CD4-positive, alpha-beta T cell treated with Interleukin-21 for 1 hour (primary cell): ENCODE measurements around the gene UQCRHL.
"Not testable (repeated sequence)": the region's sequence is repeated elsewhere in the genome, so short reads cannot be mapped to it uniquely, and the experiment has no call there.

ENCODE experiments used
- DNase-seq: peaks from one replicate; pipeline ENCODE4 v3.0.0-alpha.2; 2020

Gene UQCRHL

DNA sequence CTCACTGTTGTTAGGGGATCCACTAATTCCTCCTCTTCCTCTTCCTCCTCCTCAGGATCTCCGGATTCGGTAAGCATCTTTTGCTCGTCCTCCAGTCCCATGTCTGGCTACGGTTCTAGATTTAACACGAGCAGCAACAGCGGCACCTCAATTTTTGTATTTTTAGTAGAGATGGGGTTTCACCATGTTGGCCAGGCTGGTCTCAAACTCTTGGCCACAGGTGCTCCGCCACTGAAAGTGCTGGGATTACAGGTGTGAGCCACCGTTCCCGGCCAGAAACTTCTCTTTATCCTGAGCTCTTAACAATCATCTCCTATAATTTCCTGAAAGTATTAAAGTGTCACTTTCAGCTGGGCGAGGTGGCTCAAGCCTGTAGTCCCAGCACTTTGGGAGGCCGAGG lies at the start of gene UQCRHL:
Gene UQCRHL (minus strand): TSS at position 101 of the 400 bp plus-strand sequence. CDS start 0 bp downstream, at position 101.
- not testable (repeated sequence) for DNase-seq

DNA sequence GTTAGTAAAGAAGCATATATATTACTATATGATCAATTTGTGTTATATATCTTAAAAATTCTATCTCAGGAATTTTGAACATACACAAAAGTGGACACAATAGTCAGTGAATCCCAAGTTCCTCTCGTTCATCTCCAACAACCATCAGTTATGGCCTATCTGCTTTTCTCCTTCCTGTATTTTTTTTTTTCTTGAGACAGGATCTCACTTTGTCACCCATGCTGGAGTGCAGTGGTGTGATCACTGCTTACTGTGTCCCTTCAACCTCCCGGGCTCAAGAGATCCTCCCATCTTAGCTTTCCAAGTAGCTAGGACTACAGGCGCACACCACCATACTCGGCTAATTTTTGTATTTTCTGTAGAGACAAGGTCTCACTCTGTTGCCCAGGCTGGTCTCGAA lies 49.4 kb upstream of the UQCRHL start:
- no peak for DNase-seq

DNA sequence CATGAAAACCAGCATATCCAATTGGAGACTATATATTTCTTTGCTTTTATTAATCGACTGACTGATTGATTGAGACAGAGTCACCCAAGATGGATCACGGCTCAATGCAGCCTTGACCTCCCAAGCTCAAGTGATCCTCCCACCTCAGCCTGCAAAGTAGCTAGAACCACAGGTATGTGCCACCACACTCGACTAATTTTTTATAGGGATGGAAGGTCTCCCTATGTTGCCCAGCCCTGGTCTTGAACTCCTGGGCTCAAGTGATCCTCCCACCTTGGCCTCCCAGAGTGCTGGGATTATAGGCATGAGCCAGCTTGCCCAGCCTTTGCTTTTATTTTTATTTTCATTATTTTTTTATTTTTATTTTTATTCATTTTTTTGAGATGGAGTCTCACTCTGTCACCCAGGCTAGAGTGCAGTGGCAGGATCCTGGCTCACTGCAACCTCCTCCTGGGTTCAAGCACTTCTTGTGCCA lies 45.4 kb upstream of the UQCRHL start:
- no peak for DNase-seq

DNA sequence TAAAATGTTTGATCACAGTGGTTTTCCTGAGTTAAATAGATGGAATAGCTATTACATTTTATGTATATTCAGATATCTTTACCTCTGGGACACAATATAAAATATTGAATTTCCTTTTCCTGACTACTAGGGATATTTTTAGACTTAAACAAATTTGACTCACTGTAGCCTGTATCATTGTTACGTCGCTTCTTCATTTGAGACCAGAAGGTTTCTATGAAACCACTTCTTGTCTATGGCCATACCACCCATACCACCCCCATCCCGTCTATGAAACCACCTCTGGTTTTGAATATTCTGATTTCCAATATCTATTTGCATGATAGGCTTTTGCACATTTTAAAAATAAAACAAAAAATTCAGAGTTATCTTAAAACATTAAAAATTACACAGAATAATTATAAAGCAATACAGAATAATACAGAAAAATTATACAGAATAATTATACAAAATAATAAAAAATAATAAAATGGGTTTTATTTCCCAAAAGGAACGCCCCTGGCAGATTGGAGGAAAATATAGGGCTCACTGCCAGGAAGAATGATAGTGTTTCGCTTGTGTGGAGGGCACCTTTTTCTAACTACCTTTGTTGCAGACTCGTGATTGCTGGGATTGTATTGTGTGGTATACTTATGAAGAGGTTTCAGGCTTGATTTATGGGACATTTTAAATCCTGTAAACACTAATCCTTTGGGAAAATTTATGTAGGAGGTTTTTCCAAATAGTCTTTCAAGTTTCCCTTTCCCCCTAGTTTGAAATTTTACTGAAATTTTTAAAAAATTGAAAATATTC lies 44.8 kb upstream of the UQCRHL start:
- DNase-seq: no peak

DNA sequence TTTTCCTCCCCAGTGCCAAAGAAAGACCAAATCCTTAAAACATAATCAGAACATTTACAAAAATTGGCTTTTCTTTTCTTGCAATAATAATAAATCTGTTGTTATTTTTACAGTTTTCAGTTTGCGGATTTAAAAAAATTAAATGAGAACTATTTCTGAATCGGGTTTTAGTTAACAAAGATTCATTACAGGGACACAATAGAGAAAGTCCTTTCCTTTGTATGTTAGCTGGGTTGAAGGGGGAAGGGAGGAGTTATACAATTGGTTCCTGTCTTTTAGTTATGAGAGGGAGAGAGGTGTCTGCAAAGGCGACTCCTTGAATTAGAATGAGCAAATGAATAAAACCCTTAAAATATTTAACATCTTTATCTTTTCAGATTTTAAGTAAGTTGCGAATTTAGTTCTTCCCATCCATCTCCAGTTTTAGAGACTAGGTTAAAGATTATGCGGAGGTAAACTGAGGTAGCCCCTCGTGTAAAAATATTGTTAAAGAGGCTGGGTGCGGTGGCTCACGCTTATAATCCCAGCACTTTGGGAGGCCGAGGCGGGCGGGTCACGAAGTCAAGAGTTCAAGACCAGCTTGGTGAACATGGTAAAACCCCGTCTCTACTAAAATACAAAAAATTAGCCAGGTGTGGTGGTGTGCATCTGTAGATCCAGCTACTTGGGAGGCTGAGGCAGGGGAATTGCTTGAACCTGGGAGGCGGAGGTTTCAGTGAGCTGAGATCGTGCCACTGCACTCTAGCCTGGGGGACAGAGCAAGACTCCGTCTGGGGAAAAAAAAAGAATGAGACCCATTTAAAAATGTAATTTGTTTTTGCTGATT lies 44.0 kb upstream of the UQCRHL start:
- DNase-seq: no peak

DNA sequence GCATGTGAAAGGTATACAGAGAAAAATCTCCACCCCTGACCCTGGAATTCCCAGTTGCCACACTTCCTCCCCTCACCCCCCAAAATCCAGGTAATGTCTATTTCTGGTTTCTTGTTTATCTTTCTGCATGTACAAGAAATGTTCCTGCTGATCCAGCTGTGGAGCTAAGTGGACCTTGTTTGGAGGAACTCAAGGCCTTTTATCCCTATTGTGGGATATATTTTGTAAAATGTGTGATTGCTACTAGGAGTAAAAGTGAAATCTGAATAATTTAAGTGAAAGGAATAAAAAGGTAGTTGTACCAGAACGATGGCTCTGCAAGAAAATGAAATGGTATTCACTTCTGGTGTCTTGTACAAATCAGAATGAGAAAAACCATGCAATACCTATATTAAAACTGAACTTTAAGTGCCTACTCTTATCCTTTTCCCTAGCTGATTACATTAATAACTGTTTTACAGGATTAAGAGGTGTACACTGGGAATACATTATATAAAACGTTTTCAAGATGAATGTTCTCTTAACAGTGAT lies 43.1 kb upstream of the UQCRHL start:
- DNase-seq: no peak

DNA sequence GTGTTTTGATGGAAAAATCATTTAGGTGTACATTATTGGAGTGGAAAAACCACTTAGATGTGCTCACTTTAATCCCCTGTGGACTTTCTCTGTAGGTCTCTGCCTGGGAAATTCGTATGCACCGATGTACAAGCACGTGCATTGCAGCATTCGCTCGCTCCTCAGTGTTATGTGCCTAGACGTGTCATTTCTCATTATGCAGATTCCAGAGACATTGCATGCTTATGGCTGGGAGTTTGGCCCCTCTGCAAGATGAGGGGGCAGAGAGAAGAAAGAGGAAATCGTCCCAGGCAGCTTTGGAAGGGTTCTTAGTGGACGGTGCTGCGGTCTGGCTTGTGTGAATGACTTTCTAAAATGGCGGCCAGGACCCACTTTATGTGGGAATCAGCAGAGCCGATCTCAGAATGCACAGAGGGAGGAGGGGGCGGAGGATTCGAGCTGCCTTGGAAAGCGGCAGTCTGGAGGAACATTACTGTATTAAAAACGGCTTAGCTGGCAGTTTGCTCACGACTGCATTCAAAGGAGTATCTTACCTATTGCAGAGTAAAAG lies 42.4 kb upstream of the UQCRHL start:
- peak; percentile 28 for DNase-seq

DNA sequence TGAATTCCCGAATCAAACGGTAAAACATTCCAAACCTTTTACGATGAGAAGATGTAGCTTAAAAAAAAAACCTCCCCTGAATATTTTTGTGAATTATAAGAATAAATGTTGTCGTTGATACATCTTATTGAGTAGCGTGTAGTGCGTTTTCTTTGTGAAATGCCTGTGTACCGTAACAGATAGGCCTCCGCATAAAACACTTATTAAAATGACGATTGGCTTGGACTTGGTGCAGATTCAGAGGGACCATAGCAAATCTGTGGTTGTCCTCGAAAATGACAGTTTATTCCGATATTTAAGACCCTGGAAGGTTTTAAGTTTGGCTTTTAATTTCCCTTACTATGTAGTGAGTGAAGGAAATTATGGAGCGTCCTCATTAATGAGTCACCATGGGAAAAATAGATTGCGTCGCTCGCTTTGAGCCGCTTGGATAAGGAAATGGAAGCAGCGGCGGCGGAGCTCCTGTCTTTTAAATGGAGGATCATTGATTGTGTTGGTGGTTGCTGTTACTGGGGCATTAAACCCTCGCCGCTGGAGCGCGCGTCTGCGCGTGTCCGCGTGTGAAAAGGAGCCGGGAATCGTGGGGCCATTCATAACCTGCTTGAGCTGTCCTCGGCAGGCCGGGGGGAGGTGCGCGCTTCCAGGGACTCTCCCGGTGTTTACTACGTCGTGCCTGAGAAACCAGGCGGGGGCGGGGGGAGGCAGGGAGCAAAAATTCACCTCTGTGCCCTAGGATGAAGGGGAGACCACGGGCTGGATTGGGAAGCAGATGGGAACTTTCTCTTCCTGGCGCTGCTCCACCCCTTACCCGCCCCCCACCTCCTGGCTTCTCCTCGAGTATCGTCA lies 41.7 kb upstream of the UQCRHL start:
- DNase-seq: peak; percentile 75

DNA sequence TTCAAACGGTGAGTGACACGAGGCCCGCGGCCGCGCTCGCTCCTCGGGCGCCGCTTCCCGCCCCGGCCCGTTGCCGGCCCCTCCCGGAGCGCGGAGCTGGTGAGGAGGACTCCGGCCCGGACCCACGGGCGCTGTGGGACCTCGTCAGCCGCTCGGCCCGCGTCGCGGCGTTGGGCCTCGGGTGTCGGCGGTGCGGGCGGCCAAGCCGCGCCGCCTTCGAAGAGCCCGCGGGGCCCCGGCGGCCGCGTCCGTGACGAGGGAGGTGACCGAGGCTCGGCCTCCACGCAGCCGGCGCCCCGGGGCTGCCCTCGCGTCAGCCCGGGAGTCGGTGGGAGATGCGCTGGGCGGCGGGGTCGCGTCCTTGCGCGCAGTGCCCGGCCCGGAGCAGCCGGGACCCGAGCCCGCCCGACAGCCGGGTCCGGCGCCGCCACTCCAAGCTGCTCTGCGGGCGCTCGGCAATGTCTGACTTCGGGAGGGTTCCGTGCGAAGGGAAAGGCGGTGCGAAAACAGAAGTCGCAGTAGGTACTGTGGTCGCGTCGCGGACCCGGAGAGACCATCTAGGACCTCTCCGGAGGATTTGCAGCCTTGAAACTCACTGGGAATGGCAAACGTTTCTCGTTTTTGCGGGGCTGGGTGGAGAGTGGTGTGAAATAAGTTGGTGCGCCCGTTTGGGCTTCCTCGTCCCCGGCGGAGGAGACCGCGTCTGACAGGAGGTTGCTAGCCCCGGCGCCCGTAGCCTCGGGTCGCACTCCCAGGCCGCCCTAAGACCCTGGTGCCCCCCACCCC lies 40.9 kb upstream of the UQCRHL start:
- peak; percentile 45 for DNase-seq

DNA sequence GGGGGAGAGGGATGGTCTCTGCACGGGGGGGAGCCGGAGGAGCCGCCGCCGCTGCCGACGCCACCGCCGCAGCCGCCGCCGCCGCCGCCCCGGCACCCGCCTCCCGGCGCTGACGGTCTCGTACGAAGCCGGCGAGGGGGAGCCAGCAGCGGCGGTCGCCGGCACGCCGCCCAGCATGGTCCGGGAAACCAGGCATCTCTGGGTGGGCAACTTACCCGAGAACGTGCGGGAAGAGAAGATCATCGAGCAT lies 40.4 kb upstream of the UQCRHL start:
- no peak for DNase-seq

DNA sequence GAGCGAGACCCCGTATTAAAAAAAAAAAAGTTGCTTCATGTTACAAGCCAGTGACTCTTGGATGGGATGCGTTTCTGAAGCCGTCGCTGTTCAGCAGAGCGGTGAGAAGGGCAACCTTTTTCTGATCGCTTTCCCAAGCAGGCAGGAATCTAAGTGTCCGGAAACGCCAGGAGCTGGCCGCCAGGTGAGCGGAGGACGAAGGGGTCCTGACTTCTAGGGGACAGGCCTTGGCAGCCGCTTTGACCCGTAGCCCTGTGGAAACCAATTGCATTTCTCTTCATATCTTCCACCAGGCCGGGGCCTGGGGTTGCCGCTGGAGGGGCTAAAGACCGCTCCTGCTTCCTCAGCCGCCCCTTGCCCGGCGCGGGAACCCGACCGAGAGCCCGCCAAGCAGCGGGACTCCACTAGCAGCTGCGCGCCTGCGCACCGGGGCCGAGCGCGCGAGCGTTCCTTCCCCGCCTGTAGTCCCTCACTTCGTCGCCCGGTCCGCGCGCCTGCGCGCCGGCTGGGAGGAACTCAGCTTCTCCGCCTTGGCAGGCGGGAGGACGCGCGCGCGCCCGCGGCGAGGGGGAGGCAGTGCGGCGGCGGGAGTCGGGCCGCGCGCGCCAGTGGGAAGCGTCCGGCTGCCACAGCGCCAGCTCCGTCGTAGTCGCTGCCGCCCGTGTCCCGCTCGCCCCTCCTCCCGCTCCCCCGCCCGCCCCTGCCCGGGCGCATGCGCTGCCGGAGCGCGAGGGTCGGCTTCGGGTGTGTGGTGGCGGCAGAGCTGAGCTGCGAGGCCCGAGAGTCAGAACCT lies 39.8 kb upstream of the UQCRHL start, which contains the start of gene SPEN:
Gene SPEN (plus strand): TSS at position 608 of the 793 bp plus-strand sequence. CDS start 361 bp downstream, outside the sequence.
- peak; percentile 98 for DNase-seq

DNA sequence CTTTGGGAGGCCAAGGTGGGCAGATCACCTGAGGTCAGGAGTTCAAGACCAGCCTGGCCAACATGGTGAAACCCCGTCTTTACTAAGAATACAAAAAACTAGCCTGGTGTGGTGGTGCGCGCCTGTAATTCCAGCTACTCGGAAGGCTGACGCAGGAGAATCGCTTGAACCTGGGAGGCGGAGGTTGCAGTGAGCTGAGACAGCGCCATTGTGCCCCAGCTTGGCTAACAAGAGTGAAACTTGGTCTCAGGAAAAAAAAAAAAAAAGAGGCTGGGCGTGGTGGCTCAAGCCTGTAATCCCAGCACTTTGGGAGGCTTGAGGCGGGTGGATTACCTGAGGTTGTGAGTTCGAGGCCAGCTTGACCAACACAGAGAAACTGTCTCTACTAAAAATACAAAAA lies 38.6 kb upstream of the UQCRHL start:
- DNase-seq: not testable (repeated sequence)

DNA sequence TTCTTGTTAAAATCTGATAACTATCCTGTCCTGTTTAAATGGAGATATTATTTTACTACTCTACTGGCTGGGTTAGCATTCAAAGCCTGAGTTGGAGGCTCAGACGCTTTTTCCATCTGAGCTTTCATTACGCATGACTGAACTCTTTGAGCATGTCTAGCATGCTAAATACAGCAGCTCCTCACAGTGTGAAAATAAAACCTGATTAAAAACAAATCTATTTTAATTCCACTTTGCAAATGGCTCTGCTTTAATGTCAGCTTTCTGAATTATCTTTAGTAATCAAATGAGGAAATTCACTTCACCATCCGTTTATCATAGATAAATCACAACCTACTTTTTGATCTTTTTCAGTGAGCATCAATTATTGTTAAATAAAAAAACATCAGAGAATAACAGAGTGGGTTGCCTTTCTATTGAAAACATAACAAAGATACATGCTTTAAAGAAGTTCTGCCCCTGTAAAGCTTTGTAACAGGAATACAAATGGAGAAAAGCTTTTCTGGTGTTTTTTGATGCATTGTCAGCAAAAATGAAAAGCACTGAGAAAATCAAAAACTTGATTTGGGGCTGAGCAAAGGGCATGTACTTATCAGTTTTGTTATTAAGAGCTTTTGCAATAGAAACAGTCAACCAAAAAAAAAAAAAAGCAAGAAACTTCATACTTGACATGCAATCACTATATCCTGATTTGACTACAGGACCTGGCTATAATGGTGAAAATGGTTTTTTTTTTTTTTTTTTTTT lies 36.5 kb upstream of the UQCRHL start:
- DNase-seq: no peak

DNA sequence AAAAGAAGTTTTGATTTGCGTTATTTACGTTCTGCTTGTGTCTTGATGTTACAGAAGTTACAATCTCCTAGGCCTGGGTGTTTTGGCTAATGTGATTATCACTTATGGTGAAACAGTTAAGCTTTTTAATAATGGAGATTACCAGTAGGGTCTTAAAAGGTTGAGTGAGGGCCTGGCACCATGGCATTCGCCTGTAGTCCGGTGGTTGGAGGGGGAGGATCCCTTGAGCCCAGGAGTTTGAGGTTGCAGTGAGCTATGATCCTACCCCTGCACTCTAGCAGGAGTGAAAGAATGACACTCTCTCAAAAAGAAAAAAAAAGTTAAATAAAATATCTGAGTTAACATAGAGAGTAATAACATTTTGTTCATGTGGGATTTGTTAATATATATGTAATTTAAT lies 31.3 kb upstream of the UQCRHL start:
- no peak for DNase-seq

DNA sequence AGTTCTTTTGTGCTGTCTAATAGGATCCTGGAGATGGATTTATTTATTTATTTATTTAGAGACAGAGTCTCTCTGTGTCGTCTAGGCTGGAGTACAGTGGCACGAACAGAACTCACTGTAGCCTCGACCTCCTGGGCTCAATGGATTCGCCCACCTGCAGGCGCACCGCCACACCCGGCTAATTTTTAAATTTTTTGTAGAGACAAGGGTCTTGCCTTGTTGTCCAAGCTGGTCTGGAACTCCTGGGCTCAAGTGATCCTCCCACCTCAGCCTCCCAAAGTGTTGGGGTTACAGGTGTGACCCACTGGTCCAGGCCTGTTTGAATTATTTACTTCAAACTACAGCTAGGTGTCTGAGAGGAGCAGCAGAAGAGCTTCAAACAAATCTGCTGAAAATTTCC lies 30.5 kb upstream of the UQCRHL start:
- DNase-seq: no peak

DNA sequence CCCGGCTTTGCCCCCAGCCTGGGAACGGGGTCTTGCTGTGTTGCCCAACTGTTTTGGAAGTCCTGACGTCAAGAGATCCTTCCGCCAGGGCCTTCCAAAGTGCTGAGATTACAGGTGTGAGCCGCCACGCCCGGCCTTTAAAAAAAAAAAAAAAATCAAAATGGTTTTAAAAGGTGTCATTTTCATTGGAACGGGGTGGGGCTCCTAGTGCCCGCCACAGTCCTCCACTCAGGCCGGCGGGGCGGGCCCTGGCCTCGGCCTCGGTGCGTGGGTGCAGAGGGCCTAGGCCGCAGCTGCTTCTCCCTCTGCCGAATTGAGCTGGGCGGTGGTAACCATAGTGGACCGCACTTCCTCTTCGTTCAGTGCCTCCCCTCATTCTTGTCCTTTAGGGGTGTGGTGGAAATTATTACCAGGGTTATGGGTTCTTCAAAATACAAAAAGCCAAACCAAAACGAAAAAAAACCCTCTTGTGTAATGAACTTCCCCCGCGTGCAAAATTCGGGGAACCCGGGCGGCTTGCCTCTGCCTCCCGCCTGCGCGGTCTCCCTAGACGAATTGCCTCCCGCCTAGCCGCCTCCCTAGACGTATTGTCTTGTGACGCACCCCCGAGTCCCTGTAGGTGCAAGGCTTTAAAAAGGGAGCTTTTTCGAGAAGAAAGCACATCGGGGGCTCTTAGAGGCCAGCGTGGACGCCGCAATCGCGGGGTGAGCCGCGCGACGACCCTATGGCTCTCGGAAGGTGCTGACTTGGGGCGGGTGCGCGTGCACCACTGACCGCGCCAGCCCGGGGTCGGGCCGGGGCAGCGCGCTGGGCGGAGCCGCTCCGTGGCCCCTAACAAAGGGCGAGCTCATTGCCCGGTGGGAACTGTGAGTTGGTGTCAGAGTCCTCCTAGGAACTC lies 29.6 kb upstream of the UQCRHL start:
- peak; percentile 71 for DNase-seq

DNA sequence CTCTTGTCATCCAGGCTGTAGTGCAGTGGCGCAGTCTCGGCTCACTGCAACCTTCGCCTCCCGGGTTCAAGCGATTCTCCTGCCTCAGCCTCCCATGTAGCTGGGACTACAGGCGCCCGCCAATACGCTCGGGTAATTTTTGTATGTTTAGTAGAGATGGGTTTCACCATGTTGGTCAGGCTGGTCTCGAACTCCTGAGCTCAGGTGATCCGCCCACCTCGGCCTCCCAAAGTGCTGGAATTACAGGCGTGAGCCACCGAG lies 29.0 kb upstream of the UQCRHL start:
- not testable (repeated sequence) for DNase-seq

DNA sequence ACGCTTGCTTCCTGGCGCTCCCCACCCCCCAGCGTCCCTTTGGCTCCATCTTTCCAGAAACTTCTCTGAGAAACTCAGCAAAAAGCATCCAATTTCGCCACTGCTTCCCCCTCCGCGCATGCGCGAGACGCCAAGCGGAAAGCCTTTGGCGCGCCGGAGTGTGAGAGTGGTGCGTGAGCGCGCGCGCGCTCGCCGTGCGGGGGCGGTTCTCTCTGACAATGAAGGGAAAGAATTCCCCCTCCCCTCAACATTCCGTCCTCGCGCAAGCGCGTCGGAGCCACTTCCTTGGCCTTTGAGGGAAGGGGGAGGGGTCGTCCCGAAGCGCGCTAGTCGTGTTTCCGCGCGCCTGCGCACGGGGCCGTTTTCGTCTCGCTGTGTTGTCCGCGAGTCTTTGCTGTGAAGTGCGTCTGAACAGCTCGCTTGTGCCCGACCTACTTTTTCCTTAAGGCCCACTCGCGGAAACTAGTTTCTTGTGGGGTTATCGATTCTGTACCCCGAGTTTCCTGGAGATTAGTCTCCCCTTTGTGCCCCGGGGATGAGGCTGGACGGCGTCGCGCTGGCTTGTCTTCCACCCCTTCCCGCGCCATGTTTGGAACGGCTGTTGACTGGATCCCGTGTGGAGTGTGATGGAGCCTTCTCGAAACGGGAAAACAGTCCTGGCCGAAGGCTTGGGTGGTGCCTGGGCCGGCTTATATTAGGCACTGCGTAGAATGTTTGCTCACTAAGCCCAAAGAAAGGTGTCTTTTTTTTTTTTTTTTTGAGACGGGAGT lies 28.5 kb upstream of the UQCRHL start:
- DNase-seq: peak; percentile 99
